Endothelial cell of umbilical vein (primary cell): ENCODE measurements around the gene KCNK15. TPM values are rescaled to one million over a fixed set of nuclear protein-coding genes. Genes with fewer than 3 reads are reported as not detected.
A peak's percentile ranks its signal among the peaks of the same experiment; 100 is the strongest.

ENCODE experiments used
- BruUV-seq: library from RNA; stranded (reverse); fragments of 400-500 nt; replicated peaks from 2 replicates; lab custom pipeline; 2021; lab: Mats Ljungman, UMichigan
- CTCF ChIA-PET: fragments of 300-600, 350-600 bp; sonication (Branson Sonifier 250); formaldehyde crosslinking; loops from one replicate; lab custom pipeline; 2021; ENCODE audit warnings: antibody characterized with exemption, inconsistent platforms; lab: Charles Lee
- POLR2A ChIA-PET: fragments of 300-600, 350-600 bp; sonication (Branson Sonifier 250); formaldehyde crosslinking; loops from one replicate; lab custom pipeline; 2021; ENCODE audit warnings: antibody characterized with exemption, inconsistent platforms; lab: Charles Lee
- DNase-seq: peaks from one replicate; pipeline ENCODE4 v3.0.0-alpha.2; 2011; ENCODE audit warnings: low read depth, low spot score
- FAIRE-seq: peaks from 2 replicates; lab custom pipeline; 2011; peaks lifted over from hg19 to GRCh38; lab: Jason Lieb, UNC
- H2AFZ ChIP-seq: 2 replicates; pipeline ENCODE4 v1.6.0; 2012; ENCODE audit warnings: low read depth, low read length, control low read depth, inconsistent platforms
- H3K27ac ChIP-seq: 2 replicates; pipeline ENCODE4 v1.5.1; 2011; ENCODE audit warnings: low read depth, mild to moderate bottlenecking, control low read depth, low read length, moderate library complexity; ENCODE audit not compliant: insufficient read depth
- H3K27me3 ChIP-seq, 2 experiments: 2 replicates each; pipeline versions ENCODE4 v1.6.0 to v1.6.1; 2011; ENCODE audit warnings: low read length in 2 of 2, mixed read lengths in 1 of 2; ENCODE audit not compliant: control insufficient read depth in 2 of 2, insufficient read depth in 2 of 2
- H3K36me3 ChIP-seq, 2 experiments: 2 replicates in 1 of 2; 3 replicates in 1 of 2; pipeline ENCODE4 v1.5.1; 2011; ENCODE audit warnings: low read length in 2 of 2, mild to moderate bottlenecking in 1 of 2, moderate library complexity in 1 of 2; ENCODE audit not compliant: control insufficient read depth in 2 of 2, insufficient read depth in 2 of 2; ENCODE audit errors: extremely low read depth in 1 of 2
- H3K4me1 ChIP-seq: 3 replicates; pipeline ENCODE4 v1.5.1; 2011; ENCODE audit warnings: mild to moderate bottlenecking, low read length; ENCODE audit not compliant: control insufficient read depth, insufficient read depth; ENCODE audit errors: extremely low read depth
- H3K4me2 ChIP-seq: 2 replicates; pipeline ENCODE4 v1.6.1; 2011; ENCODE audit warnings: low read length, control low read depth, mixed read lengths; ENCODE audit not compliant: insufficient read depth
- H3K4me3 ChIP-seq, 3 experiments: fragments of 200-600 bp in 1 of 3; sonication (generic), shearing (Covaris generic) in 1 of 3; replicated peaks in 1 of 3; 2 replicates each; pipeline ENCODE4 v1.5.1; 2011 to 2016; ENCODE audit warnings: control low read depth in 3 of 3, low read length in 3 of 3, mild to moderate bottlenecking in 2 of 3, inconsistent platforms in 1 of 3, low read depth in 1 of 3, moderate library complexity in 1 of 3; ENCODE audit not compliant: insufficient read depth in 1 of 3
- H3K79me2 ChIP-seq: 2 replicates; pipeline ENCODE4 v1.6.0; 2012; ENCODE audit warnings: low read length, inconsistent platforms; ENCODE audit not compliant: control insufficient read depth, insufficient read depth
- H3K9ac ChIP-seq: replicated peaks from 2 replicates; pipeline ENCODE3; 2011; ENCODE audit warnings: low read length, control low read depth; ENCODE audit not compliant: insufficient read depth; ENCODE audit errors: extremely low read depth
- H3K9me1 ChIP-seq: replicated peaks from 3 replicates; pipeline ENCODE4 v1.6.0; 2011; ENCODE audit warnings: mild to moderate bottlenecking, low read length; ENCODE audit not compliant: control insufficient read depth, insufficient read depth; ENCODE audit errors: extremely low read depth
- H3K9me3 ChIP-seq: replicated peaks from 2 replicates; pipeline ENCODE4 v1.5.1; 2012; ENCODE audit warnings: low read length, inconsistent platforms; ENCODE audit not compliant: control insufficient read depth, insufficient read depth
- H4K20me1 ChIP-seq: replicated peaks from 2 replicates; pipeline ENCODE3; 2011; ENCODE audit warnings: mild to moderate bottlenecking, low read length; ENCODE audit not compliant: control insufficient read depth, insufficient read depth; ENCODE audit errors: extremely low read depth
- EZH2 ChIP-seq: IDR thresholded peaks from 2 replicates; pipeline ENCODE4 v1.6.1; 2012; ENCODE audit warnings: borderline replicate concordance, low read depth, mild to moderate bottlenecking, moderate library complexity, low read length, inconsistent platforms; ENCODE audit not compliant: severe bottlenecking
- FOS ChIP-seq: IDR thresholded peaks from 2 replicates; pipeline ENCODE4 v1.6.1; 2011; ENCODE audit warnings: mild to moderate bottlenecking, low read length, moderate library complexity, borderline replicate concordance; ENCODE audit not compliant: insufficient read depth
- GATA2 ChIP-seq: IDR thresholded peaks from 2 replicates; pipeline ENCODE4 v1.7.0; 2011; ENCODE audit warnings: low read depth, mild to moderate bottlenecking, moderate library complexity, mixed read lengths, low read length; ENCODE audit not compliant: insufficient read length, insufficient read depth
- JUN ChIP-seq: IDR thresholded peaks from 2 replicates; pipeline ENCODE4 v1.6.1; 2011; ENCODE audit warnings: borderline replicate concordance, low read depth; ENCODE audit not compliant: insufficient read length, insufficient read depth
- MAX ChIP-seq: IDR thresholded peaks from 2 replicates; pipeline ENCODE4 v1.6.1; 2011; ENCODE audit not compliant: insufficient read depth, insufficient read length
- MYC ChIP-seq: IDR thresholded peaks from one replicate; pipeline ENCODE4 v1.6.1; 2011; ENCODE audit warnings: mild to moderate bottlenecking, low read depth, low read length
- POLR2A ChIP-seq: IDR thresholded peaks from 2 replicates; pipeline ENCODE4 v1.6.1; 2012; ENCODE audit warnings: low read depth, mild to moderate bottlenecking, control low read depth, low read length
- POLR2AphosphoS5 ChIP-seq: IDR thresholded peaks from 2 replicates; pipeline ENCODE4 v1.6.1; 2012; ENCODE audit warnings: low read depth, mild to moderate bottlenecking, control low read depth, low read length, moderate library complexity; ENCODE audit not compliant: insufficient read depth
- dilution Hi-C: fragments of 300-500 bp; cut with MboI; formaldehyde crosslinking; loops from one replicate; pipeline ENCODE4 v1.15.0; 2019; ENCODE audit warnings: low sequenced_read_pairs; ENCODE audit not compliant: extremely low pct_ligation_motif_present
- intact Hi-C: fragments of 100-400 bp; cut with micrococcal nuclease; formaldehyde crosslinking; loops from one replicate; pipeline ENCODE4 v1.10.0; 2022
- polyA plus RNA-seq, 4 experiments: library from polyadenylated mRNA; depleted of rRNA in 3 of 4; stranded (reverse) in 3 of 4; unstranded in 1 of 4; fragments of >200 nt; gene quantifications; 2 replicates each; pipeline versions ENCODE4 v1.2.1 to v1.2.3, GENCODE V29; 2011 to 2012; ENCODE audit warnings: missing spikeins in 1 of 4
- total RNA-seq: library from RNA; stranded (reverse); gene quantifications from 2 replicates; pipeline ENCODE4 v1.2.3, GENCODE V29; 2021
- TF ChIP-seq, protein P1 (sequence below), 2 donors: IDR thresholded peaks; 1 replicate in 1 of 2; 2 replicates in 1 of 2; pipeline ENCODE4 v1.5.1; 2011; ENCODE audit warnings: low read length in 2 of 2, mild to moderate bottlenecking in 2 of 2, moderate library complexity in 2 of 2, control low read depth in 1 of 2, inconsistent platforms in 1 of 2, low read depth in 1 of 2; ENCODE audit not compliant: insufficient read depth in 1 of 2; ENCODE audit errors: extremely low read depth in 1 of 2

KCNK15 gene
- total and polyA plus RNA-seq, 2 donors (not counting 3 experiments of a cell fraction or from before 2014, with no cell fraction given) = 0.06 TPM; not detected in 1

GRCh38 chr20:44722990-44723389 lies 22.7 kb upstream of the KCNK15 start:
- DNase-seq = no peak
- FAIRE-seq = no peak
- intact Hi-C loops = no loop called here
- H4K20me1 ChIP-seq = no peaks in the 10 kb centered on the region
- CTCF ChIA-PET = interaction anchor here (1.0 to 1.8 kb wide), 7 partner anchors 8 to 412 kb away, joined by 3 to 8 read pairs (median 3); partner anchors contain the start of gene CCN5
- dilution Hi-C loops = no loop called here
- no peak overlapping the region for H3K4me3 ChIP-seq
- H3K4me2 ChIP-seq = no peak overlapping the region
- H3K9ac ChIP-seq = no peak overlapping the region
- H3K4me1 ChIP-seq = peaks cover 16% of the 10 kb centered on the region
- no peaks in the 10 kb centered on the region for H3K27me3 ChIP-seq
- TF ChIP-seq GATA2 (no peak), MYC (no peak), POLR2A (no peak), FOS (no peak), POLR2AphosphoS5 (no peak)
- no peak overlapping the region for H2AFZ ChIP-seq
- BruUV-seq = no TSS peak
- H3K79me2 ChIP-seq = no peaks in the 10 kb centered on the region
- POLR2A ChIA-PET = no interaction called here
- H3K36me3 ChIP-seq = no peaks in the 10 kb centered on the region
- no peak overlapping the region for H3K27ac ChIP-seq
- no peaks in the 10 kb centered on the region for H3K9me3 ChIP-seq
- no peaks in the 10 kb centered on the region for H3K9me1 ChIP-seq

GRCh38 chr20:44723391-44723790 lies 22.3 kb upstream of the KCNK15 start:
- Histone ChIP-seq H3K27me3 (no peaks in the 10 kb centered on the region), H3K27ac (no peak overlapping the region), H4K20me1 (no peaks in the 10 kb centered on the region), H3K4me2 (no peak overlapping the region), H2AFZ (peak overlapping the region; percentile 7), H3K36me3 (no peaks in the 10 kb centered on the region), H3K4me3 (no peak overlapping the region), H3K79me2 (no peaks in the 10 kb centered on the region), H3K9me1 (no peaks in the 10 kb centered on the region), H3K4me1 (peaks cover 16% of the 10 kb centered on the region), H3K9me3 (no peaks in the 10 kb centered on the region), H3K9ac (no peak overlapping the region)
- BruUV-seq = no TSS peak
- intact Hi-C loops (no loop called here), dilution Hi-C loops (no loop called here)
- no peak for TF ChIP-seq FOS
- no peak for TF ChIP-seq GATA2
- no peak for TF ChIP-seq MAX
- TF ChIP-seq JUN = no peak
- no peak for TF ChIP-seq POLR2AphosphoS5
- TF ChIP-seq, protein P1, sequence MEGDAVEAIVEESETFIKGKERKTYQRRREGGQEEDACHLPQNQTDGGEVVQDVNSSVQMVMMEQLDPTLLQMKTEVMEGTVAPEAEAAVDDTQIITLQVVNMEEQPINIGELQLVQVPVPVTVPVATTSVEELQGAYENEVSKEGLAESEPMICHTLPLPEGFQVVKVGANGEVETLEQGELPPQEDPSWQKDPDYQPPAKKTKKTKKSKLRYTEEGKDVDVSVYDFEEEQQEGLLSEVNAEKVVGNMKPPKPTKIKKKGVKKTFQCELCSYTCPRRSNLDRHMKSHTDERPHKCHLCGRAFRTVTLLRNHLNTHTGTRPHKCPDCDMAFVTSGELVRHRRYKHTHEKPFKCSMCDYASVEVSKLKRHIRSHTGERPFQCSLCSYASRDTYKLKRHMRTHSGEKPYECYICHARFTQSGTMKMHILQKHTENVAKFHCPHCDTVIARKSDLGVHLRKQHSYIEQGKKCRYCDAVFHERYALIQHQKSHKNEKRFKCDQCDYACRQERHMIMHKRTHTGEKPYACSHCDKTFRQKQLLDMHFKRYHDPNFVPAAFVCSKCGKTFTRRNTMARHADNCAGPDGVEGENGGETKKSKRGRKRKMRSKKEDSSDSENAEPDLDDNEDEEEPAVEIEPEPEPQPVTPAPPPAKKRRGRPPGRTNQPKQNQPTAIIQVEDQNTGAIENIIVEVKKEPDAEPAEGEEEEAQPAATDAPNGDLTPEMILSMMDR (IDR thresholded peaks at IDR 0.05; ENCODE audit: extremely low read depth in 1 of 2, insufficient read depth in 1 of 2, low read depth in 1 of 2, low read length in 2 of 2) = no peak
- TF ChIP-seq MYC = no peak
- TF ChIP-seq EZH2 = no peak
- no peak for TF ChIP-seq POLR2A
- ChIA-PET CTCF (interaction anchor here (1.0 to 1.8 kb wide), 7 partner anchors 8 to 413 kb away, joined by 3 to 8 read pairs (median 3); partner anchors contain the start of gene CCN5), POLR2A (interaction anchor here (0.7 kb wide), 1 partner anchor 31 kb away, joined by 3 read pairs; no protein-coding TSS in a partner anchor)
- FAIRE-seq = peak; percentile 35
- peak; percentile 44 for DNase-seq
